Suprapubic skin (tissue), 4 donors: ENCODE measurements around the gene CDK11B.

Source experiments
- CTCF ChIP-seq, 2 donors: fragments of 200-600 bp in 1 of 2; fragments of 450-650 bp in 1 of 2; sonication (generic) in 1 of 2; IDR thresholded peaks; one replicate each; pipeline ENCODE4 v1.5.1; 2016 to 2019; ENCODE audit warnings: antibody characterized with exemption in 2 of 2, mild to moderate bottlenecking in 1 of 2, moderate library complexity in 1 of 2
- EP300 ChIP-seq: sonication (generic); formaldehyde crosslinking; IDR thresholded peaks from one replicate; pipeline ENCODE4 v1.6.1; 2017; ENCODE audit warnings: antibody characterized with exemption
- POLR2A ChIP-seq, 2 donors: fragments of 450-650 bp; IDR thresholded peaks; one replicate each; pipeline ENCODE4 v1.6.1; 2017; ENCODE audit warnings: antibody characterized with exemption in 2 of 2, mild to moderate bottlenecking in 2 of 2, moderate library complexity in 2 of 2
- POLR2AphosphoS5 ChIP-seq, 3 donors: sonication (generic); formaldehyde crosslinking; IDR thresholded peaks; one replicate each; pipeline ENCODE4 v1.6.1; 2017; ENCODE audit warnings: antibody characterized with exemption in 3 of 3

GRCh38 chr1:1671365-1672119 lies 12.7 kb upstream of the CDK11B start:
- TF ChIP-seq CTCF (IDR thresholded peaks at IDR 0.05), result no peak
- TF ChIP-seq POLR2AphosphoS5 (IDR thresholded peaks at IDR 0.05), result no peak
- no peak for TF ChIP-seq POLR2A (IDR thresholded peaks at IDR 0.05)
- TF ChIP-seq EP300, result no peak
